Mucosa of stomach (tissue), 1 donor: ENCODE data around the gene HSF5.
"Not testable (repeated sequence)": the region's sequence is repeated elsewhere in the genome, so short reads cannot be mapped to it uniquely, and the experiment has no call there.

ENCODE experiments used
- H3K27me3 ChIP-seq: one replicate; pipeline ENCODE4 v1.7.0; 2013; ENCODE audit warnings: mild to moderate bottlenecking, low read length; ENCODE audit not compliant: control insufficient read depth, insufficient read depth
- H3K36me3 ChIP-seq: one replicate; pipeline ENCODE4 v1.7.0; 2013; ENCODE audit warnings: low read length; ENCODE audit not compliant: control insufficient read depth, insufficient read depth
- H3K4me1 ChIP-seq: one replicate; pipeline ENCODE4 v1.7.0; 2013; ENCODE audit warnings: mild to moderate bottlenecking, low read length; ENCODE audit not compliant: control insufficient read depth, insufficient read depth
- H3K4me3 ChIP-seq: one replicate; pipeline ENCODE4 v1.7.0; 2013; ENCODE audit warnings: low read length
- H3K9ac ChIP-seq: one replicate; pipeline ENCODE4 v1.7.0; 2013; ENCODE audit warnings: mild to moderate bottlenecking, low read length, moderate library complexity
- H3K9me3 ChIP-seq: one replicate; pipeline ENCODE4 v1.7.0; 2013; ENCODE audit warnings: mild to moderate bottlenecking, low read length, moderate library complexity; ENCODE audit not compliant: control insufficient read depth
- donor health status: Pancreatic carcinoma.

Gene HSF5

DNA sequence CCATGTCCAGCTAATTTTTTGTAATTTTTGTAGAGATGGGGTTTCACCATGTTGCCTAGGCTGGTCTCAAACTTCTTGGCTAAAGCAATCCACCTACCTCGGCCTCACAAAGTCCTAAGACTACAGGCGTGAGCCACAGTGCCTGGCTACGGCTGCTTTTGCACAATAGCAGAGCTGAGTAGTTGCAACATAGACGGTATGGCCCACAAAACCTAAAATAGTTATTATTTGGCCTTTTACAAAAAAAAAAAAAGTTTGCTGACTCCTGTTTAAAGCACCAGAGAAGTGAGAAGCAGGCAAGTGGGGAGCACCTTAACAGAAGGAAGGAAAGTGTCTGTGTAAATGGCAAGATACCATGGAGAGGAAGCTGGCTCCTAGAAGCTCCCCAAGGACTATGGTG lies 5.3 kb upstream of the HSF5 start:
- Histone ChIP-seq H3K4me1 (no peaks in the 10 kb centered on the region), H3K9ac (no peak overlapping the region), H3K36me3 (peaks cover 10% of the 10 kb centered on the region), H3K4me3 (no peak overlapping the region), H3K27me3 (no peaks in the 10 kb centered on the region), H3K9me3 (no peaks in the 10 kb centered on the region)

DNA sequence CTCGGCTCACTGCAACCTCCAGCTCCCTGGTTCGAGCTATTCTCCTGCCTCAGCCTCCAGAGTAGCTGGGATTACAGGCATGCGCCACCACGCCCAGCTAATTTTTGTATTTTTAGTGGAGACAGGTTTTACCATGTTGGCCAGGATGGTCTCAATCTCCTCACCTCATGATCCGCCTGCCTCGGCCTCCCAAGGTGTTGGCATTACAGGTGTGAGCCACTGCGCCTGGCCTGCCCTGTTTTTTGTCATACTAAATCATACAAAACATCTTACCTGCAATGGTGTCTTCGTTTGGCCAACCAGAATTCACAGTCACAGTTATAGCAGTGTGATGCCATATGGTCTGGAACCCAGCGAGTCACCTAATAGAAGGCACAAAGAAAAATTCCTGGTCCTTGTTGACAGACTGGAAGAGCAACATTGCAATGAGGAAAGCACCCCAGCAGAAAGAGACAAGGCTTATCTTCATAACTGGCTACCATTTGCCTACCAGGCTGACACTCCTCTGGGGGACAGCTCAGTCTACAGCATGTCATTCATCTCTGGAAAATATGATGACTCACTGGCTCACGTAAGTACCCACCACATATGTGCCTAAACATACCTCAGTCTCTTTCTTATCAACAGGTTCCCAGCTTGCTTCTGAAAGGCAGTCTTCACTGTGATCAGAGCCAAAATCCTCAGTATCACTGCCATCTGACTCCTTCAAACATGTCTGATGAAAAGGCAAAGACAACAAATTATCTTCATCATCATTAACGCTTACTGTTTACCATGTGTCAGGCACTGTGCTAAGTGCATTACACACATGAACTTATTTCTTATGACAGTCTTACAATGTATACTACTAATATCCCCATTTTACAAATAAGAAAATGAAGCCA lies 4.3 kb upstream of the HSF5 start:
- Histone ChIP-seq H3K4me1 (no peaks in the 10 kb centered on the region), H3K9me3 (no peaks in the 10 kb centered on the region), H3K9ac (no peak overlapping the region), H3K27me3 (no peaks in the 10 kb centered on the region), H3K4me3 (no peak overlapping the region), H3K36me3 (peaks cover 10% of the 10 kb centered on the region)

DNA sequence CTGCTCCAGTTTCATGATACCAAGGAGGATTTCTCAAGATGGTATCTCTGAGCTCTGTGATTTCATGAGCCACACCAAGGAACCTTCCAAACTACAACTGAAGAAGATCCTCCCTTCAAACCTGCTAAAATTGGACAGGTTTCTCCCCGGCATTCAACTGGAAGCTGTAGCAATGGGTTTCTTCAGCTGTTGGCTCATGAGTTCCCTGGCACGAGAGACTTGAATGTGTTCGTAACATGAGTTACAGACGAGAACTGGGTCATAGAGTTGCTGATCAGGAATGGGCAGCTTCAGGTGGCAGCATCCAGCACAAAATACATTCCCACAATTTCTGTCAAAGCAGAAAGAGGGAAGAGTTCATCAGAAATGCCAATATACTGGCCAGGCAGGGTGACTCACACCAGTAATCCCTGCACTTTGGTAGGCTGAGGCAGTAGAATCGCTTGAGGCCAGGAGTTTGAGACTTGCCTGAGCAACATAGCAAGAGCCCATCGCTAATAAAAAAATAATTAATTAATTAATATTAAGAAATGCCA lies 3.4 kb upstream of the HSF5 start:
- H3K36me3 ChIP-seq = peaks cover 10% of the 10 kb centered on the region
- H3K9ac ChIP-seq = no peak overlapping the region
- H3K4me3 ChIP-seq = no peak overlapping the region
- H3K4me1 ChIP-seq = no peaks in the 10 kb centered on the region
- H3K9me3 ChIP-seq = no peaks in the 10 kb centered on the region
- H3K27me3 ChIP-seq = no peaks in the 10 kb centered on the region

DNA sequence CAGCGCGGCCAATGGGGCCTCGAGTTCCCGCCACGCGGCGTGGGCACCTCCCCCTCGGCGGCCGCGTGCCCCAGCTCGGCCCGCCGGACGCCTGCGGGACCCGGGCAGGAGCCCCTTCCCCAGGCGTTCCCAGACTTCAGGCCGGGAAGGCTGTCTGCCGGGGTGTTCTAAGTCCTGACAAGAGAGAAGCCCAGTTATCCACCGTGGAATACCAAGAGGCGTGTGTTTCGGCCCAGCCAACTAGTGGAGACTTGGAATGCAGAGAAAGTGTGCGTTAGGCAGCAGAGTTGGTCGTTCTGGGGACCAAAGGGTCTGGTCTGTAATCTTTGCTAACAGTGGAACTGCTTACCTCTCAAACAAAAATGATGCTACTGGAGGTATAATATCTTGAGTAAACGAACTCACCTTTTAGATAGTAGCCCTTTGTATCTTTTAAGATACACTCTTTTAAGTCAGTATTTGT lies 251 bp upstream of the HSF5 start:
- no peaks in the 10 kb centered on the region for H3K4me1 ChIP-seq
- H3K9ac ChIP-seq = no peak overlapping the region
- H3K4me3 ChIP-seq = no peak overlapping the region
- no peaks in the 10 kb centered on the region for H3K27me3 ChIP-seq
- no peaks in the 10 kb centered on the region for H3K36me3 ChIP-seq
- no peaks in the 10 kb centered on the region for H3K9me3 ChIP-seq

DNA sequence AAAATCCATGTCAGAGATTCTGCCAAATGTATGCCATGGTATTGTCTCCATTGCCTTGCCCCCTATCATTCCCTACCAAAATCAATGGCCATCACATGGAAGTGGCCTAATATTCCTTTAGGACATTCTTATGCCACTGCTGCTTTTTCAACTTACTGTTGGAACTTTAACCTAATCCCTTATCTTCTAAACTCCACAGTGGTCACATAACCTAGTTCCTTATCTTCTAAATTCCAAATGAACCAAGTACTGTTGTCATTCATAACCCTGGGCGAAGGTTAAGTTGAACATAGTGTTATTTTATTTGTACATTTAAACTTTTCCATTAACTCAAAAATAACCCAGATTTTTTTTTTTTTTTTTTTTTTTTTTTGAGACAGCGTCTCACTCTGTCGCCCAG lies 3.6 kb downstream of the HSF5 start:
- Histone ChIP-seq H3K27me3 (no peaks in the 10 kb centered on the region), H3K9ac (no peak overlapping the region), H3K4me1 (no peaks in the 10 kb centered on the region), H3K36me3 (no peaks in the 10 kb centered on the region), H3K4me3 (no peak overlapping the region), H3K9me3 (no peaks in the 10 kb centered on the region)

DNA sequence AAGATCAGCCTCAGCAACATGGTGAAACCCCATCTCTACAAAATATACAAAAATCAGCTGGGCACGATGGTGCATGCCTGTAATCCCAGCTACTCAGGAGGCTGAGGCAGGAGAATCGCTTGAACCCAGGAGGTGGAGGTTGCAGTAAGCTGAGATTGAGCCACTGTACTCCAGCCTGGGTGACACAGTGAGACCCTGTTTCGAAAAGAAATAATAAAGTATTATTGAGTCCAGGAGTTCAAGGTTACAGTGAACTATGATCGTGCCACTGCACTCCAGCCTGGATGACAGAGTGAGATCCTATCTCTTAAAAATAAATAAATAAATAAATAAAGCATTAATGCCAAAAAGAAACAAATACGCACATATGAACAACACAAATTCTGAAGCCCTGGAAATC lies 6.4 kb downstream of the HSF5 start:
- not testable (repeated sequence) for H3K27me3 ChIP-seq, H3K36me3 ChIP-seq, H3K9me3 ChIP-seq, H3K9ac ChIP-seq, H3K4me3 ChIP-seq, H3K4me1 ChIP-seq

DNA sequence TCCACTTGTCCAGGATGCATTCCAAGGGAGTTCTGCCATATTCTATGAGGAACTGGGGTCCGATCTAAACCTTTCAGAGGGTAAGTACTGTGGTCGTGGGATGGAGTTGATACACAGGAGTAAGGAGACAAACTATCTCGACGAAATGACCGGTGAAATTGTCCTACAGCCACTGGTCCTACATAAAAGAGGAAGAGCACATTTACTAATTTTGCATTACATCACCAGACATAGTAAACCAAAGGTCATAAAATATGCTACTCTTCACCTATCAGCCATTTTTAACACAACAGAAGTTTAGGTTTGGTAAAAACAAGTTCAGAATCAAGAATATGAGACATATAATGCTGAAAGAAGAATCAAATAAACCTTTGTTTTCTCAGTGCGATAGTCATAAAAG lies 8.1 kb downstream of the HSF5 start:
- Histone ChIP-seq H3K9me3 (no peaks in the 10 kb centered on the region), H3K4me1 (no peaks in the 10 kb centered on the region), H3K4me3 (no peak overlapping the region), H3K36me3 (no peaks in the 10 kb centered on the region), H3K9ac (no peak overlapping the region), H3K27me3 (no peaks in the 10 kb centered on the region)

DNA sequence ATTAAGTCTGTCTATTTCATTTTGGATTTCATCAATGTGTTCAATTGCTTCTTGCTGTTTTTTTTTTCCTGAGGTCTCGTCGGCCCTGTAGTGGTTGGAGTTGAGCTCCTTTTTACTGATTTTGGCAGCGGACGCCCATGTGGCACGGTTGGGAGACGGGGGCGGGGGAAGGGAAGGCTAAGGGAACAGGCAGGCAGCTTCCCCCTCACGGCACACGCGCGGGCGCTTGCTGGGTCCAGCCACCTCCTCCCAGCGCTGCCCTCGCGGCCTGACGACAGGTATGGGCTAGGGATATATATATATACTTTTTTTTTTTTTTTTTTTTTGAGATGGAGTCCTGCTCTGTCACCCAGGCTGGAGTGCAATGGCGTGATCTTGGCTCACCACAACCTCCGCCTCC lies 11.4 kb downstream of the HSF5 start:
- Histone ChIP-seq H3K4me3 (no peak overlapping the region), H3K36me3 (no peaks in the 10 kb centered on the region), H3K9ac (no peak overlapping the region), H3K9me3 (no peaks in the 10 kb centered on the region), H3K27me3 (no peaks in the 10 kb centered on the region), H3K4me1 (no peaks in the 10 kb centered on the region)

DNA sequence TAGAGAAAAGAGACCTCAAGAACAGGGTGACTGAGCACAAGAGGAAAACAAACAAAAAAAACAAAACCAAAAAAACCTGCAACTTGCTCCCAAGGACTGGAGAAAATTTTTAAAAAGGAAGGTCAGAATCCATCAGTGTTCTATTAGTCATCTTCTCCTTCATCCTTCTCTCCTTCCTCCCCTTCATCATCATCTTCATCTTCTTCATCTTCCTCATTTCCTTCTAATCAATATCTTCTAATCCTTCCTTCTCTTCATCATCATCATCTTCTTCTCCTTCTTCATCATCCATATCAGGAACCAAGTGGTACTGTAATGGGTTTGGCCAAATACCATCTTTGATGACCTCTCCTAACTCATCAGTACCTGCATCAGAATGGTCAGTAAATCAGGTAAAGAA lies 12.2 kb downstream of the HSF5 start:
- no peaks in the 10 kb centered on the region for H3K9me3 ChIP-seq
- H3K36me3 ChIP-seq = no peaks in the 10 kb centered on the region
- H3K9ac ChIP-seq = no peak overlapping the region
- no peaks in the 10 kb centered on the region for H3K27me3 ChIP-seq
- no peaks in the 10 kb centered on the region for H3K4me1 ChIP-seq
- H3K4me3 ChIP-seq = no peak overlapping the region

DNA sequence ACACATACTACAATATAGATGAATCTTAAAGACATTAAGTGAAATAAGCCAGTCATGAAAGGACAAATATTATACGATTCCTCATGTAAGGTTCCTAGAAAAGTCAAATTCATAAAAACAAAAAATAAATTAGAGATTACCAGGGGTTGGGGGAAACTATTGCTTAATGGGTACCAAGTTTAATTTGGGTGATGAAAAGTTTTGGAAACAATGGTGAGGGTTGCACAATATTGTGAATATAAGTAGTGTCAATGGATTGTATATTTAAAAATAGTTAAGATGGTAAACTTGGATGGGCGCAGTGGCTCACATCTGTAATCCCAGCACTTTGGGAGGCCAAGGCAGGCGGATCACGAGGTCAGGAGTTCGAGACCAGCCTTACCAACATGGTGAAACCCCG lies 17.9 kb downstream of the HSF5 start:
- no peaks in the 10 kb centered on the region for H3K9me3 ChIP-seq
- no peaks in the 10 kb centered on the region for H3K36me3 ChIP-seq
- H3K4me1 ChIP-seq = no peaks in the 10 kb centered on the region
- H3K9ac ChIP-seq = no peak overlapping the region
- H3K27me3 ChIP-seq = peaks cover 7% of the 10 kb centered on the region
- no peak overlapping the region for H3K4me3 ChIP-seq

DNA sequence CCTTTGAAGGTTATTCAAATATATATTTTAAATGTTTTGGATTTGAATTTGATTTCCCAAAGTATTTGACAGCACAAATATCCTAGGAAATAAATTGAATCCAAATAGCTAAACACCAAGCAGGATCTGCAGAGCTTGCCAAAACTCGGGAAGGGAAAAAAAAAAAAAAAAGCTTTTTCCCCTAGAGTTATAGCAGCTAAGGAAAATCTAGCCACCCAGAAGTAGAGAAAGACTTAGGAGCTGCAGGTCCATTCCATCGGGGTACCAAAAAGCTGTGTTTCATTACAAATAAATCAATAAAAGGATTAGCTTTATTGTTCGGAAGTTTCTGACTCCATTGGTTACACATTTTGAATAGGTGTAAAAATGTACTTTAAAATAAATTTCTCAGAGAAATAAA lies 19.3 kb downstream of the HSF5 start:
- Histone ChIP-seq H3K4me1 (no peaks in the 10 kb centered on the region), H3K9ac (no peak overlapping the region), H3K4me3 (no peak overlapping the region), H3K36me3 (no peaks in the 10 kb centered on the region), H3K9me3 (no peaks in the 10 kb centered on the region), H3K27me3 (peaks cover 7% of the 10 kb centered on the region)

DNA sequence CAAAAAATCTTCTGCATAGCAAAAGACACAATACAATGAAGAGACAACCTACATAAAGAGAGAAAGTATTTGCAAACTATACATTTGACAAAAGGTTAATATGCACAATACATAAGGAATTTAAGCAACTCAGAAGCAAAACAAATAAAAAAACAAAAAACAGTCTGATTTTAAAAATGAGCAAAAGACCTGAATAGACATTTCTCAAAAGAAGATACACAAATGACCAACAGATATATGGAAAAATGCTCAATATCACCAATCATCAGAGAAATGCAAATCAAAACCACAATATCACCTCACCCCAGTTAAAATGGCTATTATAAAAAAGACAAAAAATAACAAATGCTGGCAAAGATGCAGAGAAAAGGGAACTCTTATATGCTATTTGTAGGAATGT lies 32.7 kb downstream of the HSF5 start:
- no peak overlapping the region for H3K9ac ChIP-seq
- no peaks in the 10 kb centered on the region for H3K27me3 ChIP-seq
- H3K36me3 ChIP-seq = no peaks in the 10 kb centered on the region
- H3K9me3 ChIP-seq = no peaks in the 10 kb centered on the region
- H3K4me3 ChIP-seq = no peak overlapping the region
- no peaks in the 10 kb centered on the region for H3K4me1 ChIP-seq
